GM12892 (cell line): ENCODE measurements around the gene TNFRSF19.

Experiments
- POLR2A ChIP-seq: IDR thresholded peaks from 2 replicates; pipeline ENCODE4 v1.6.1; 2011; ENCODE audit warnings: low read depth, low read length, control low read depth
- POLR2AphosphoS5 ChIP-seq: IDR thresholded peaks from 2 replicates; pipeline ENCODE4 v1.6.1; 2011; ENCODE audit warnings: low read depth, low read length, control low read depth

DNA sequence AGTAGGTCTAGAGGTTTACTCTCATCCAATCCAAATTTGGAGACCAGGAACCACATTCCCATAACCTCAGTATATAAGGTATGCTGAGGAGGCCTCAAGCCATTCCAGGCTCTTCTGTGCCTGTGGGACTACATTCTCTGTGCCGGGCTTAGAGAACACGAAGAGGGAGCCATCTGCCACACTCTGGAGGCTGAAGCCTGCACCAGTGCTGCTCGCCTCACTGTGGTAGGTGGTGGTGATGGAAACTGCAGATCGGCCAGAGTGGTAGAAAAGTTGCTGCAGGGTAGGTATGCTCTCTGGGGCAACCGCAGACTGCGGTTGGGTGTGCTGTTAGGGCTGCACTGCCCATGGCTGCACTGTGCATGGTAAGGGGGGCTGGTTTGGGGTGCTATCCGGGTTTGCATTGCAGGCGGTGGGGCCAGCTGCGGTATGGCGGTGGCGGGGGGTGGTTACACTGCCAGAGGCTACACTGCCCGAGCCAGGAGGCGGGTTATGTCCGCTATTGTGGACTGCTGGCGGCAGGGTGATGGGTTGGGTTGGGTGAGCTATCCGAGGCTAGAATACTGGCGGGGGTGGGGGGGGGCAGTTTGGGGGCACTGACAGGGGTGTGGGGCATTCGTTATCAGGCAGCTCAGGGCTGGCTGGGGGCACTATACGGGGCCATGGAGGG lies 145.0 kb downstream of the TNFRSF19 start:
- TF ChIP-seq POLR2A (no peak), POLR2AphosphoS5 (no peak)
